Brain microvascular endothelial cell (primary cell): ENCODE measurements around the gene MCC.

Experiments used
- DNase-seq: peaks from one replicate; pipeline ENCODE4 v3.0.0-alpha.2; 2020
- H3K27ac ChIP-seq: fragments of 250-450 bp; sonication (Bioruptor Pico); 2 replicates; pipeline ENCODE4 v1.5.1; 2020; ENCODE audit warnings: mild to moderate bottlenecking, moderate library complexity
- H3K27me3 ChIP-seq: fragments of 250-450 bp; sonication (Bioruptor Pico); replicated peaks from 2 replicates; pipeline ENCODE4 v1.5.1; 2020; ENCODE audit warnings: mild to moderate bottlenecking
- H3K36me3 ChIP-seq: fragments of 250-450 bp; sonication (Bioruptor Pico); replicated peaks from 2 replicates; pipeline ENCODE4 v1.5.1; 2020; ENCODE audit warnings: mild to moderate bottlenecking
- H3K4me3 ChIP-seq: 2 replicates; pipeline ENCODE4 v1.5.1; 2011; ENCODE audit warnings: low read depth, mild to moderate bottlenecking, control low read depth, low read length, moderate library complexity
- CTCF ChIP-seq: IDR thresholded peaks from 2 replicates; pipeline ENCODE4 v1.5.1; 2011; ENCODE audit warnings: low read depth, mild to moderate bottlenecking, moderate library complexity, low read length, control low read depth, inconsistent platforms; ENCODE audit errors: missing control alignments
- in situ Hi-C: cut with HindIII; loops from 2 replicates; pipeline ENCODE4 v1.10.0; 2017; ENCODE audit warnings: low sequenced_read_pairs, low pct_ligation_motif_present

Gene MCC

GRCh38 chr5:113224605-113225065, 263.6 kb downstream of the MCC start:
- no peaks in the 10 kb centered on the region for H3K36me3 ChIP-seq
- in situ Hi-C loops = no loop called here
- no peaks in the 10 kb centered on the region for H3K27me3 ChIP-seq
- H3K27ac ChIP-seq = peak overlapping the region; percentile 46
- no peak for TF ChIP-seq CTCF
- H3K4me3 ChIP-seq = no peak overlapping the region
- DNase-seq = peak; percentile 17

GRCh38 chr5:113223831-113224604, 264.2 kb downstream of the MCC start:
- Histone ChIP-seq H3K36me3 (no peaks in the 10 kb centered on the region), H3K27ac (peak overlapping the region; percentile 46), H3K4me3 (no peak overlapping the region), H3K27me3 (no peaks in the 10 kb centered on the region)
- no peak for TF ChIP-seq CTCF
- DNase-seq = no peak
- in situ Hi-C loops = no loop called here

GRCh38 chr5:113223315-113223714, 264.9 kb downstream of the MCC start:
- H3K36me3 ChIP-seq = no peaks in the 10 kb centered on the region
- no peak overlapping the region for H3K4me3 ChIP-seq
- in situ Hi-C loops = no loop called here
- TF ChIP-seq CTCF = no peak
- H3K27me3 ChIP-seq = no peaks in the 10 kb centered on the region
- no peak for DNase-seq
- no peak overlapping the region for H3K27ac ChIP-seq

GRCh38 chr5:113221294-113222176, 266.7 kb downstream of the MCC start:
- Histone ChIP-seq H3K36me3 (no peaks in the 10 kb centered on the region), H3K27me3 (no peaks in the 10 kb centered on the region), H3K27ac (no peak overlapping the region), H3K4me3 (no peak overlapping the region)
- in situ Hi-C loops = no loop called here
- no peak for TF ChIP-seq CTCF
- DNase-seq = no peak

GRCh38 chr5:113219695-113220094, 268.6 kb downstream of the MCC start:
- no peak for TF ChIP-seq CTCF
- Histone ChIP-seq H3K36me3 (no peaks in the 10 kb centered on the region), H3K27me3 (no peaks in the 10 kb centered on the region), H3K27ac (no peak overlapping the region), H3K4me3 (no peak overlapping the region)
- in situ Hi-C loops = no loop called here
- DNase-seq = no peak
